GM06990 (cell line): ENCODE data around the gene GET4.
"Not testable (repeated sequence)": the region's sequence is repeated elsewhere in the genome, so short reads cannot be mapped to it uniquely, and the experiment has no call there.

Experiments
- DNase-seq: peaks from one replicate; pipeline ENCODE4 v3.0.0-alpha.2; 2011; ENCODE audit not compliant: insufficient read length; ENCODE audit errors: extremely low read depth
- H3K27me3 ChIP-seq: replicated peaks from 2 replicates; pipeline ENCODE4 v1.6.0; 2011; ENCODE audit warnings: low read length; ENCODE audit not compliant: control insufficient read depth, insufficient read depth
- H3K36me3 ChIP-seq: 2 replicates; pipeline ENCODE4 v1.5.1; 2011; ENCODE audit warnings: low read length; ENCODE audit not compliant: control insufficient read depth, insufficient read depth
- H3K4me3 ChIP-seq: replicated peaks from 2 replicates; pipeline ENCODE4 v1.5.1; 2011; ENCODE audit warnings: low read depth, mild to moderate bottlenecking, control low read depth, low read length
- CTCF ChIP-seq: IDR thresholded peaks from 2 replicates; pipeline ENCODE4 v1.5.1; 2011; ENCODE audit warnings: low read length, control low read depth, mild to moderate bottlenecking, inconsistent platforms; ENCODE audit not compliant: insufficient read depth, poor library complexity, severe bottlenecking

GET4 gene

GRCh38 chr7:847728-848127 is 28.6 kb upstream of the GET4 start:
- H3K4me3 ChIP-seq, DNase-seq, H3K27me3 ChIP-seq: not testable (repeated sequence)
- peaks cover 25% of the 10 kb centered on the region for H3K36me3 ChIP-seq
- peak; percentile 11 for TF ChIP-seq CTCF

- no peaks in the 10 kb centered on the region for H3K27me3 ChIP-seq
- H3K36me3 ChIP-seq = peaks cover 28% of the 10 kb centered on the region
- no peak for TF ChIP-seq CTCF
- no peak for DNase-seq
- H3K4me3 ChIP-seq = no peak overlapping the region
Observed at GRCh38 chr7:849145-849544, 27.2 kb upstream of the GET4 start.

- Histone ChIP-seq H3K27me3 (no peaks in the 10 kb centered on the region), H3K4me3 (no peak overlapping the region), H3K36me3 (peaks cover 24% of the 10 kb centered on the region)
- TF ChIP-seq CTCF = no peak
- no peak for DNase-seq
Observed at GRCh38 chr7:849781-850180, 26.6 kb upstream of the GET4 start.

- Histone ChIP-seq H3K4me3 (no peak overlapping the region), H3K27me3 (no peaks in the 10 kb centered on the region), H3K36me3 (peaks cover 31% of the 10 kb centered on the region)
- TF ChIP-seq CTCF = no peak
- DNase-seq = no peak
Observed at GRCh38 chr7:851204-851603, 25.1 kb upstream of the GET4 start.

GRCh38 chr7:853366-854117 is 22.8 kb upstream of the GET4 start:
- Histone ChIP-seq H3K4me3 (no peak overlapping the region), H3K27me3 (no peaks in the 10 kb centered on the region), H3K36me3 (peaks cover 37% of the 10 kb centered on the region)
- no peak for TF ChIP-seq CTCF
- no peak for DNase-seq
